Measurements from ENCODE around the gene NEGR1.

- no peak for TF ChIP-seq MAX (IDR thresholded peaks at IDR 0.05)
- no peak for TF ChIP-seq CTCF (IDR thresholded peaks at IDR 0.05; ENCODE audit: low read depth, low read length, missing input control)
- TF ChIP-seq NR2F2 (IDR thresholded peaks at IDR 0.05) = no peak
- no peak for TF ChIP-seq YY1 (IDR thresholded peaks at IDR 0.05)
- TF ChIP-seq GABPA (IDR thresholded peaks at IDR 0.05 in 1 of 2, conservative IDR thresholded peaks at IDR 0.05 in 1 of 2) = no peak
Measured at GRCh38 chr1:71778940-71779339, 503.4 kb downstream of the NEGR1 start.
